ENCODE results near the gene AGPAT4. TPM values are rescaled to one million over a fixed set of nuclear protein-coding genes. Genes with fewer than 3 reads are reported as not detected.

The AGPAT4 gene
- total RNA-seq, 1 donor from 2014 or later, result 19.7 TPM

DNA sequence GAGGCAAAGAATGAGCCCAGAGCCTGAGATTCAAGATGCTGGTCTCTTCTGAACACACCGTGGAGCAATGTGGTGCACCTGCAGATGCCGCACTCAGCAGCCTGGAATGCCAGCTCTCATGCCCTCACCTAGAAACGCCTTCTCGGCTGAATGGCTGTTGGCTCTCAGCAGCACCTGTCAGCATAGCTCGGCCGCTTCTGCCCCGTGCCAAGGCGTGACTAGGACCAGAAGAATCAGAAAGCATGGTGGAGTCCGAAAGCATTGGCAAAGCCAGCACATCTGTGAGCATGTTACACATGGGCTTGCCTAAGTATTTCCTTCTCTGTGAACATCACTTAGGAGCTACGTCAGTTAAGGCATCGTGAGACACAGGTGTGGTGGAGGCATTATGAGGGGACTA lies 141.5 kb downstream of the AGPAT4 start:
- ATAC-seq, result no peak

DNA sequence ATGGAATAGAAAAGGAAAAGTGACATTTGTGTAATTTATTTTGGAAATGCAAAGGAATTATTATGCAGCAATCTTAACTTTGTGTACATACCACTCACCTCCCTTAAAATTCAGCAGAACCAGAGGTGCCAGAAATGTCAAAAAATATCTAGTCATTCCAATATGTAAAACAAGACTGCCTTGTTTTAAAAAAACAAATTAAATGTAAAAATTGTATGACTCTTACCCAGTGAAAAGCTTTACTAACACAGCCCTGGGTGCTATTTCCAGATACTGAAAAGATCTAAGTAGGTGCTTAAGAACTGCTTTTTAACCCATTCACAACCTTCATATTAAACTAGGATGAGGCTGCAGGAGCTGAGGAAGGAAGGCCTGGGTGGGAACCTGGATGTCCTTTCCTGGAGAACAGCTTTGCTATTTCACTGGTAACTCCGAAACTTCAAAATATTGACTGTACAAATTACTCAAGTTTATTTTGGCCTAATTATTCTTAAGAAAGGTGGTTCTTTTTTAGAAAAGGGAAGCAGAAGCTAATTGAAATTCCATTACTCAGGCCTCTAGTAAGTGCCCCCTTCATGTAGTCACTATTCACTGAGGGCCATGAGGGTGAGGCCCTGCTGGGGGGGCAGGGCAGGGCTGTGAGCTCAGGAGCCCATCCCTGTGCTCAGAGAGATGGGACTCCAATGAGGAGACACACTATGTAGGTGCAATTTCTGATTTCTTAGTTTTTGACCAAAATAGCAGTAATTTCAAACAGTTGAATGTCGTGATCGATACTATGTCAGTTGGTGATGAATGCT lies 142.7 kb downstream of the AGPAT4 start:
- Histone ChIP-seq H3K36me3 (peaks cover 24% of the 10 kb centered on the region), H3K27ac (no peak overlapping the region), H3K9me3 (no peaks in the 10 kb centered on the region), H3K4me3 (no peak overlapping the region), H3K27me3 (ENCODE audit: low read depth) (no peaks in the 10 kb centered on the region), H3K4me1 (no peaks in the 10 kb centered on the region)
- no peak for ATAC-seq
- no peak for DNase-seq
- TF ChIP-seq, protein P1, sequence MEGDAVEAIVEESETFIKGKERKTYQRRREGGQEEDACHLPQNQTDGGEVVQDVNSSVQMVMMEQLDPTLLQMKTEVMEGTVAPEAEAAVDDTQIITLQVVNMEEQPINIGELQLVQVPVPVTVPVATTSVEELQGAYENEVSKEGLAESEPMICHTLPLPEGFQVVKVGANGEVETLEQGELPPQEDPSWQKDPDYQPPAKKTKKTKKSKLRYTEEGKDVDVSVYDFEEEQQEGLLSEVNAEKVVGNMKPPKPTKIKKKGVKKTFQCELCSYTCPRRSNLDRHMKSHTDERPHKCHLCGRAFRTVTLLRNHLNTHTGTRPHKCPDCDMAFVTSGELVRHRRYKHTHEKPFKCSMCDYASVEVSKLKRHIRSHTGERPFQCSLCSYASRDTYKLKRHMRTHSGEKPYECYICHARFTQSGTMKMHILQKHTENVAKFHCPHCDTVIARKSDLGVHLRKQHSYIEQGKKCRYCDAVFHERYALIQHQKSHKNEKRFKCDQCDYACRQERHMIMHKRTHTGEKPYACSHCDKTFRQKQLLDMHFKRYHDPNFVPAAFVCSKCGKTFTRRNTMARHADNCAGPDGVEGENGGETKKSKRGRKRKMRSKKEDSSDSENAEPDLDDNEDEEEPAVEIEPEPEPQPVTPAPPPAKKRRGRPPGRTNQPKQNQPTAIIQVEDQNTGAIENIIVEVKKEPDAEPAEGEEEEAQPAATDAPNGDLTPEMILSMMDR (IDR thresholded peaks at IDR 0.05), result no peak
- intact Hi-C loops (cut with DNase I), result no loop called here

More for the DNA sequence above, 141.5 kb downstream of the AGPAT4 start:
- peaks cover 30% of the 10 kb centered on the region for H3K36me3 ChIP-seq
- no peak for DNase-seq
- no peaks in the 10 kb centered on the region for H3K9me3 ChIP-seq
- TF ChIP-seq, protein P1 (IDR thresholded peaks at IDR 0.05), result no peak
- H3K27ac ChIP-seq, result no peak overlapping the region
- intact Hi-C loops (cut with DNase I), result no loop called here
- no peak overlapping the region for H3K4me3 ChIP-seq
- no peaks in the 10 kb centered on the region for H3K4me1 ChIP-seq
- no peaks in the 10 kb centered on the region for H3K27me3 ChIP-seq (ENCODE audit: low read depth)

DNA sequence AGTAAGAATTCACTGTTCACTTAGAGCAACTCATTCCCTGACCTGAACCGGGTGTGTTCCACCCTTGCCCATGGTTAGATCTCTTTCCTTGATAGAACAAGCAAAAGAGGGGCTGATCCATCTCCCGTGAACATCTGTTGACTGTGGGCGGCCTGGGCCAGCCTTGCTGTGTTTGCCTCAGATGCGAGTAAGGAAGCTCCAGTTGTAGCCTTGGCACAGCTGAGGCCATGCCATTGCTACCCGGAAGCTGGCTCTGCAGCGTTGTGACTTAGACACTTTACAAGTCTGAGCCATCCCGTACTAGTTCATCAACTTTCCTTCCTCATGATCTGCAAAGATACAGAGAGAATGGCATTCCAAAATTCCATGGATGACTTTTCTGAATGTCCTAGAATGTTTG lies 143.3 kb downstream of the AGPAT4 start:
- H3K36me3 ChIP-seq, result peaks cover 18% of the 10 kb centered on the region
- intact Hi-C loops (cut with DNase I), result no loop called here
- TF ChIP-seq, protein P1 (IDR thresholded peaks at IDR 0.05), result no peak

DNA sequence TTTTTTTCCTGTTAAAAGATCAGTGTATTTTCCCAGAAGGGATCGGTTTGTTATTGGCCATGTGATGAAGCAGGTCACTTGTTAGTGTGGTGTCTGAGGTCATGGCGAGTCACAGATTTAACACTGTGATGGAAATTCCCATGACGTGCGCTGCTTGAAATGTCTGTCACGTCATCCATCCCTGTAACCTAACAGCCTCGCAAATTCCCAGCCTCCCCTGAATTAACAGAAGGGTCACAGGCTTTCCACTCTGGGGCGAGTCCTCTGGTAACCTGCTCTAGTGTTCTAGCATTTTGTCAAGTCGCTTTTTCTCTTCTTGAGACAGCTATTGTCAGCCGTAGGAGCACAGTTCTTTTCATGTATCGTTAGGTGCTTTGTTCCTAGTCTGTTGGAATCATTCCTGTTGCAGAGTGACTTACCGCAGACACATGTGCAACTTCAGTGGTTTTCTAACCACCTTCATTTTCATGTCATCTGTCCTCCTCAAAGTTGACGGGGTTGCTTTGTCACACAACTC lies 145.1 kb downstream of the AGPAT4 start:
- Histone ChIP-seq H3K4me3 (no peak overlapping the region), H3K27me3 (ENCODE audit: low read depth) (no peaks in the 10 kb centered on the region), H3K36me3 (peaks cover 13% of the 10 kb centered on the region), H3K9me3 (peaks cover 11% of the 10 kb centered on the region), H3K27ac (no peak overlapping the region), H3K4me1 (no peaks in the 10 kb centered on the region)
- intact Hi-C loops (cut with DNase I), result no loop called here
- TF ChIP-seq, protein P1 (IDR thresholded peaks at IDR 0.05), result no peak
- DNase-seq (no peak), ATAC-seq (no peak)

More for the DNA sequence above, 143.3 kb downstream of the AGPAT4 start:
- no peaks in the 10 kb centered on the region for H3K9me3 ChIP-seq
- no peak for ATAC-seq
- no peaks in the 10 kb centered on the region for H3K27me3 ChIP-seq (ENCODE audit: low read depth)
- H3K4me1 ChIP-seq, result no peaks in the 10 kb centered on the region
- no peak overlapping the region for H3K4me3 ChIP-seq
- no peak overlapping the region for H3K27ac ChIP-seq
- DNase-seq, result no peak

DNA sequence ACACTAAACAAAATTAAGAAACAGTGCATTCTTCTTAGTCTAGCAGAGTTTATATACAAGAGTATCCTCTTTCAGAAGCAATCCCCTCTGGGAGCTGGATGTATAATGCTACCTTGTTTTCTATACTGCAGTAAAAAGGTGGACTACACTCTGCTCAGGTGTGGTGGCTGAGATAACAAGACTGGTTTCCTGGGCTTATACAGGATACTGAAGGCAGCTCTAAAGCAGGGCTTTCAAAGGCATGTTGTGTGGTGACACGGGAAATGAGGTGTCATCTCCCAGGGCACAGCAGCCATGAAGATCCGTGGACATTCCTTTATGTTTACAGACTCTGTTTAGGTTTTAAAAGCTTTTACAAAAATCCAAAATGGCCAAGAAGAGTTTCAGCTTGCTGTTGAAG lies 145.6 kb downstream of the AGPAT4 start:
- H3K27me3 ChIP-seq (ENCODE audit: low read depth), result no peaks in the 10 kb centered on the region
- H3K27ac ChIP-seq, result no peak overlapping the region
- ATAC-seq (no peak), DNase-seq (no peak)
- TF ChIP-seq, protein P1 (IDR thresholded peaks at IDR 0.05), result no peak
- H3K4me1 ChIP-seq, result no peaks in the 10 kb centered on the region
- peaks cover 13% of the 10 kb centered on the region for H3K36me3 ChIP-seq
- intact Hi-C loops (cut with DNase I), result no loop called here
- peaks cover 16% of the 10 kb centered on the region for H3K9me3 ChIP-seq
- H3K4me3 ChIP-seq, result no peak overlapping the region
